Fibroblast of villous mesenchyme (primary cell): ENCODE results near the gene SYNPO. TPM values are rescaled to one million over a fixed set of nuclear protein-coding genes. Genes with fewer than 3 reads are reported as not detected.
A peak's percentile ranks its signal among the peaks of the same experiment; 100 is the strongest.

Source experiments
- DNase-seq: peaks from one replicate; pipeline ENCODE4 v3.0.0-alpha.2; 2010; ENCODE audit warnings: low read depth
- H3K4me3 ChIP-seq: 2 replicates; pipeline ENCODE4 v1.5.1; 2011; ENCODE audit warnings: low read depth, mild to moderate bottlenecking, low read length
- CTCF ChIP-seq: IDR thresholded peaks from 2 replicates; pipeline ENCODE4 v1.5.1; 2012; ENCODE audit warnings: low read depth, mild to moderate bottlenecking, low read length; ENCODE audit not compliant: insufficient read depth
- total RNA-seq: library from RNA; depleted of rRNA; stranded (reverse); fragments of >200 nt; gene quantifications from 2 replicates; pipeline ENCODE4 v1.2.3, GENCODE V29; 2012

SYNPO gene
- total RNA-seq, 1 donor: 7.3 TPM

- no peak overlapping the region for H3K4me3 ChIP-seq
- TF ChIP-seq CTCF: no peak
- peak; percentile 63 for DNase-seq
These were observed 3.8 kb upstream of the SYNPO start for GRCh38 chr5:150636391-150637244.

GRCh38 chr5:150637245-150638052 is 3.0 kb upstream of the SYNPO start:
- TF ChIP-seq CTCF: no peak
- no peak overlapping the region for H3K4me3 ChIP-seq
- DNase-seq: peak; percentile 90

- TF ChIP-seq CTCF: no peak
- no peak overlapping the region for H3K4me3 ChIP-seq
- DNase-seq: no peak
These were observed 2.4 kb upstream of the SYNPO start for GRCh38 chr5:150638053-150638444.

DNA sequence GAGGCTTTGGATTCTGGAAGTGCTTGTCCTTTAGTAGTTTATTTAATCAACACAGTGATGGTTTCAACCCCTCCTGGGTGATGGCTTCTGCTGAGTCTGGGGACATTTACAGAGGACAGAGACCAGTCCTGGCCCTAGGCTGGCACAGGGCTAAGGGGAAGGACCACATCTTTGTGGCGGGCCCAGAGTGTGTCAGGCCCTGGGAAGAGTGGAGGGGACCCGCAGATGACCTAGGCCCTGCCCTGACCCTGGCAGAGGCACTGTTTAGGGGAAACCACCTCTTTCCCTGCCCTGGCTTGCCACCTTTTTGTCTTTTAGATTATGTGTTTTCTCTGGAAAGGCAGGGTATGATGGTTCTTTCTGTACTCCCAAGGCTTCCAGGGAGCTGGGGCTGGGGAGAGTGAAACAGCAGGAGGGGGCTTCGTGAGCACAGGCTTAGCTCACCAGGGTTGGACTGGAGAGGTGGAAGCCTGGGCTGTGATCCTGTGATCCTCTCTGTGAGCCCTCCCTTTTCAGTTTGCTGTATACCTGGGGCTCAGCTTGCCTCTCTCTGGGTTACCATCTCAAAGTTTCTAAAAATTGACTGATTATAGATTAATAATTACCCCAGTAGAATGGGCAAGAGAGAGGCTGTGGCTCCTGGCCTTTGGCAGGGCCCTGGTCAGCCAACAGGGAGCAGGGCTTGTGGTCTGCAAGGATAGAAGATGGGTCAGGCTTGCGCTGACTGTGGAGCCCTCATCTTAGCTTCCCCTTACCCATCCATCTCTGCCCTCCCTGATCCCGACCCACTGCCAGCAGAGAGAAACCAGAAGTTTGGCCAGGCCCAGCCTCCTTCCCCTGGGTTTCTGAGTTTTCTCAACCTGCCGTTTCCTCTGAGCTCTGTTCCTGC is 1.7 kb upstream of the SYNPO start:
- no peak for TF ChIP-seq CTCF
- no peak for DNase-seq
- H3K4me3 ChIP-seq: no peak overlapping the region

DNA sequence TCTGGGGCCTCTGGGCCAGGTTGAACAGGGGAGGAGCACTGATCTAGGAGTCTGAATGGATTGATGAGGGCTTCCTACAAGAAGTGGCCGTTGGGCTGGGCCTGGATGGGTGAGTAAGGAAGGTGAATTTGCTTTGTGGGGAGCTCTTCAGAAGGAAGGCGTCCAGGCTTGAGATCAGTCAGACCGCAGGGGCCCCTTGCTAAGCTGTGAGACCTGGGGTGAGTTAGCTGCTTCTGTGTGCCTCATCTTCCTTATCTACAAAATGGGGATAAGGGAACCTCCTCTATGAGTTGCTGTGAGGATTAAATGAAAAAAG is 1.1 kb upstream of the SYNPO start:
- DNase-seq: no peak

More for the DNA sequence above, 1.1 kb upstream of the SYNPO start:
- H3K4me3 ChIP-seq: no peak overlapping the region
- no peak for TF ChIP-seq CTCF
